ENCODE data around the gene FATE1.

GRCh38 chrX:151698485-151698884 lies 17.4 kb upstream of the FATE1 start:
- TF ChIP-seq CTCF (IDR thresholded peaks at IDR 0.05; ENCODE audit: borderline replicate concordance, extremely low read depth, low read length, poor library complexity, severe bottlenecking) (no peak), EZH2 (IDR thresholded peaks at IDR 0.05; ENCODE audit: borderline replicate concordance, low read depth, low read length, severe bottlenecking) (no peak)
